ENCODE data around the gene FBN2.

Gene FBN2

DNA sequence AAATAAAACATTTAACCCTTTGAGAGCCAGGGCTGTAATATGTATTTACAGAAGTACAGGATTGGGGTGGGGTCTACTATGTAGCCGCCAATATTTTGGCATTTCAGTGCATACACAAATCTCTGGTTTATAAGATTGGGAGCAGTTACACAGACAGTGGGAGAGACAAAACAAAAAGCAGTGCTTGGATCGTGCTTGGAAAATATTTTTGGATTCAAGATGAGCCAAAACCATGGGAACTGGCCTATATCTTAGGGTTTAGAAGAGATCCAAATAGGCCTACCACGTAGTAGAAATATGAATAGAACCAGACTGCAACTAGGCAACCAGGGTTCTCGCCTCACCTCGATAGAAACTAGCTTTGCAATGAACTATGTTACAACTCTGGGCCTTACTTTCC, 284.9 kb downstream of the FBN2 start:
- DNase-seq (ENCODE audit: low spot score) = no peak

DNA sequence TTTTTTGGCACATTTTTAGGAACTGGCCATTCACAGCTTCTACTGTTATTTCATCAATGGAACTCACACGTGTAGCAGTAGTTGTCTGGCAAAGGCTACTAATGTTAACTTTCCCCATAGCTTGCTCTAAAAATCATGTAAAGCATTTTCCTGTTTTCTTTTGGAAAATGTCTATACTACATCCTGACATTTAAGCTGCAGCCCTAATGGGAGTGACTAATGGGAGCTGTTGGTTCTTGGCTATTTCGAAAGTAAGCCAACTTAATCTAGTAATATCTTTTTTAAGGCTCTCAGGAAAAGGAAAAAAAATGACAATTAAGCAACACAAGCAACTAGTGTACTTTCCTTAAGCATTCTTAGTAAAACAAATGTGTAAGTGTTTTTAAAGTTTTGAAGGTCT, 285.3 kb downstream of the FBN2 start:
- no peak for DNase-seq (ENCODE audit: low spot score)

DNA sequence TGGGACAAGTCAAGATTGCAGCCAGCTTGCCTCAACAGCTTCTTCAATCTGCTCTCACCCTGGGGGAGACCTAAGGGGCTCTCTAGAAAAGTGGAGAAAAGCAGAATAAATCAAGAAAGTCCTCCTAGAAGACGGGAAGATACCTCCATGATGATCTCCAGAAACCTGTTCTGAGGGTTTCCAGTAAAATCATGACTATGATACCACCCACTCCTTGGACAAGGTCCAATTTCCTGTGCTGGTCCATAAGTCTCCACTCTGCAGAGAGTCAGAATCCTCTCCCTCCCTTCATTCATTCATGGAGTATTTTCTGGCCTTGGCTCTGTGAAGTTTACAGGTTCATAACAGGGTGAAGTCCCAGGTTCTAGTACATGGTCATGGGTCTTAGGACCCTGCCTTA, 285.8 kb downstream of the FBN2 start:
- DNase-seq (ENCODE audit: low spot score) = no peak

DNA sequence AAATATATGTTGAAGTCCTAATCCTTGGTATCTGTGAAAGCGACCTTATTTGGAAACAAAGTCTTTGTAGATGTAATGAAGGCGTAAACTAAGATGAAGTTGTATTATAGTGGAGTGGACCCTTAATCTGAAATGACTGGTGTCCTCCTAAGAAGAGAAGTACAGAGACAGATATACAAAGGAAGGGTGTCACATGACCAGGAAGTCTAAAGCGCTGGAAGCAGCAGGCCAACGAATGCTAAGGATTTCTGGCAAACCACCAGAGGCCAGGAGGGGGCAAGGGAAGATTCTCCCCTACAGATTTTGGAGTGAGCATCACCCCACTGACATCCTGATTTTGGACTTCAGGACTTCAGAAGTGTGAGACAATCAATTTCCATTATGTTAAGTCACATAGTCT, 292.1 kb downstream of the FBN2 start:
- no peak for DNase-seq (ENCODE audit: low spot score)

DNA sequence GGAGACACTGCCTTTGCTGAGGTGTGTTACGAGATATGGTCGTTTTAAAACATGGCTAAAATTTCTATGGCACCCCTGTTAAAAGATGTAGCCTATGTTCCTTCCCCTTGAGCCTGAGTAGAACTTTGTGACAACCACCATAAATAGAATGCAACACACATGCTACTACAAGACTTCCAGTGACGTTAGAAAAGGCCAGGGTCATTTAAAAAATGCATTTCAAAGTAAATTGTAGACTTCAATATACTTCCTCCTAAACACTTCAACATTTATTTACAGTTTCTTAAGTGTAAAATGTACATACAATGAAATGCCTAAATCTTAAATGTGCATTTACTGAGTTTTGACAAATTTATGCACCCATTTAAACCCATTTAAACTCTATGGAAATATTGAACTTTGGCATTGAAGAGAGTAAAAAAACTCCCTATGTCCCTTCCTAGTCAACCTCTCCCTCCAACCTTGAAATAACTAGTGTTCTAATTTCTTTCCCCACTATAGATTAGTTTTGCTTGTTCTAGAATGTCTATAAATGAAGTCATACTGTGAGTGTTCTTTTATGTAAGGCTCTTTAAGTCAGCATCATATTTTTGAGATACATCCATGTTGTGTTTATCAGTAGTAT, 294.0 kb downstream of the FBN2 start:
- no peak for DNase-seq (ENCODE audit: low spot score)

DNA sequence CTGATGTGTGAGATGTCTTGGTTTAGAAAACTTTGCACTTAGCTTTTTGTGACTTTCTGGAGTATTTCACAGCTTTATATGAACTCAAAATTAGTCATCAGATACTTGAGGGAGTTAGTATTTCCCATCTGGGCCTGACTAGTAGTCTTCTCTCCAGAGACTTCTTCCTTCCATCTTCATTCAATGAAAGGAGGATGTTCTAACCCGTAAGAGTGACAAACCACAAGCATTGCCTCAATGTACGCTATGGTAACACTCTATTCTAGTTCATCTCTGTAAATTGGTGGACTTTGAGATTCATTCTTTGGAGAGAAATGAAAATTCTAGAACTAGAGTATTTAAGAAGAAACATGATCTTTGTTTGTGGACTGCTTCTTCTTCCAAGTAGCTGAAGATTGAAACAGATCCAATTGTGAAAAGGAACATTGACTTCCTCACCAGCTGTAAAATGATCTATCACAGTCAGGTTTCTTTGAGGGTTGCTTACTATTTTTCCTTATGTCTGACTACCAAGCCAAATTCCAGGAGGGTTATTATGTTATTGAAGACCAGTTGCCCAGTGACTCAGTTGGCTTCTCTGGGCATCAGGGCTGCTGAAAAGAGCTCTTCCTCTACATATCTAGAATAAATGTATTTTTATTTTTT, 296.9 kb downstream of the FBN2 start:
- no peak for DNase-seq (ENCODE audit: low spot score)

DNA sequence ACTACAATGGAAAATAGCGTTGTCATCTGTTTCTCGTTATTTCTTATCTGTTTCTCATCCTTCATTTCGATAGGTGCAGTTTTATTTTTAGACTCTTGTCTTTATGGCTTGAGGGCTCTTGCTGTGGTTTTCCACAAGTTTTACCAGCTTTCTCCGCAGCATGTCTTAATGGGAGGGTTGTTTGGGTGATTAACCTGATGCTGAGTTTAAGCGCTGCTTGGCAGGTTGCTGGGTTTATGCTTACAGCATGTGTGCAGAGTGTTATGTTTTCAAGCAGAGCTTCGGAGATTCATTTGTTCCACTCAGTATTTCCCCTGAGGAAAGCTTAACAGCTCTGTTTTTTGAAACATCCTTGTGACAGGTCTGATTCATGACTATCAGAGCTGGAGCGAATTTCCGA, 300.5 kb downstream of the FBN2 start:
- no peak for DNase-seq (ENCODE audit: low spot score)

DNA sequence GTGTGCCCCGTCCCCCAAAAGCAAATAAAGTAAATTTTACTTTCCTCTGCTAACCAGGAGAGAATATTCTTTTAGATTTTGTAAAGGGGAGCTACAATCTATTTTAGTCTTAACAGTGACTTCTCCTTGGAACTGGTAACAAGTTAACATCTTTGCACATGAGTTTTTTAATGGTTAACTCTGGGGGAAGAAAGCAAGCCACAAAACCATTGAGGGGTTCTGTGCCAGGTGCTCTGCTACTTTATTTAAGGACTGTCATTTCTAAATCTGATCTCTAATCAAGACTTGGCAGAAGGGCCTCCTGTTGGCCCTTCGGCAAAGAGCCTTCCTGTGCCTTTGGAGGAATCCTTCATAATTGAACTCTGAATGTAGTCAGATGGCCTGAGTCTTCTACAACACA, 301.0 kb downstream of the FBN2 start:
- no peak for DNase-seq (ENCODE audit: low spot score)

DNA sequence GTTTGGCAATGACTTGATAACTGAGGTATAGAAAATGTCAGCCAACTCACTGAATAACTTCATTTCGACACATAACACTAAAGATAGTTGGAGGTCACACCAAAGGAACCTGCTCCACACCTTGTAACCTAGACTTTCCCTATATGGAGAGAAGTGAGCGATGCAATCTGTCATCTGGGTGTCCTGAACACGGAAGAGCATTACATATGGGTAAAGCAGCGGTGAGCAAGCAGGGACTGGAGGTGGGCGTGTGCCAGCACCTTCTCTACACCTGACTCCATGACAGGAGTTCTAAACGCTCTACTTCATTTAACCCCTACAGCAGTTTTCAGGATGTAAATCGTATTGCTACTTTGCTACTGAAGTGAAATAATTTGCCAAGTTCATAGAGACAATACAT, 301.7 kb downstream of the FBN2 start:
- DNase-seq (ENCODE audit: low spot score) = no peak

DNA sequence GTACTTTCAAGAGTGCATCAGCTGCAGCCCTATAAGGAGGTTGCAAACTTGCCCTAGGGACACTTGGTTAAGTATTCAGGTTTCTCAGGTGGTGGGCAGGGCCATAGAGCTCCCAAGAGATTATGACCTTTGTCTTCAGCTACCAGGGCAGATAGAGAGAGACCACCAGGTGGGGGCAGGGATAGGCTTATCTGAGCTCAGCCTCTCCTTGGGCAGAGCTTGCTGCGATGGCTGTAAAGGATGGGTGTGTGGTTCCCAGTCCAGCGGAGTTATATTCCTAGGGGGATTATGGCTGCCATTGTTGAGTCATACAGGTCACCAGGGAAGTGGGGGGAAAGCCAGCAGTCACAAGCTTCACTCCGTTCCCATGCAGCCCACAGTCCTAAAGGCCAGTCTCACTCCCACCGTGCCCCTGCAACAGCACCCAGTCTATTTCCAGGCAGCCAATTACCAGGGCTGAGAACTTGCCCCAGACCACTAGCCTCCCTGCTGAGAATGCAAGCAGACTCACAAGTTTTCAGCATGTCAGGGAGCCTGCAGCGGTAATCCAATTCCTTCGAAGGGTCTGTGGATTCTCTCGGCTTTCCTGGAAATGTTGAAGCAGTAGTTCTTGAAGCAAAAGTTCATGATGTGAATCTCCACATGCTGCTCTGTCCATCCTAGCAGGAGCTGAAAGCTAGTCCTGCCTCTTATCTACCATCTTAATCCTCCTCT, 303.0 kb downstream of the FBN2 start:
- no peak for DNase-seq (ENCODE audit: low spot score)

DNA sequence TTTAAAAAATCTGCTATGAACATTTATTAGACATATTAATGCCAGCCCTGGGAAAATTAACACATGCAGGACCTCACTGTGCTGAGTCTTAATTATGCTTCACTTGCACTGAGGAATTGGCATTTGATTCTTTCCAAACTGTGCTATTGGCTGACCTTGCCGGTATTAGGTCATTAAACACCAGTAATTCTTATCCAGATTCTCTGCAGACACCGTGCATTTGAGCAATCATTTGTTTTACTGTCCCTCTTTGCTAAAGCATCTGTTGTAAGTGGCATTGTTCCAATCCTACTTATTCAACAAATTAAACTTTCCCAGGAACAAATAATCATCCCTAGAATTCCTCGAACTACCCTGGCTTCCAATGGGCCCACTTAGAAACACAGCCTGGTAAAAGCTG, 309.5 kb downstream of the FBN2 start:
- DNase-seq (ENCODE audit: low spot score) = no peak

DNA sequence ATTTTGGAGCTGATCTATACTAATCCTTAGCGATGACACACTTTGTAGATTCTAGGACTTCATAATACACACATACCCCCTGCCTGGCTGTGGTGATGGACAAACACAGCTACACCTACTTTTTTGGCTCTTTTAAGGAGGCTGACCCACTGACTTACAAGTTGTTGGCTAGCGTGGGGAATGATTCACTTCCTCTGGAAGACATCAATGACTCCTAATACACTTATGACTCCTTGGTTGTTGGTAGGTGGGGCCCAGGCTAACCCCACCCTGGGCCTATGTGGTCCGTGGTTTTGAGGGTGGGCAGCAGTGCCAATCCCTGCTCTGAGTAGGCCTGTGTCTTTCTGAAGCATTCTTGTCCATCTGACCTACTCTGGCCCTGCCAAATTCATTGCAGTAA, 310.0 kb downstream of the FBN2 start:
- no peak for DNase-seq (ENCODE audit: low spot score)

DNA sequence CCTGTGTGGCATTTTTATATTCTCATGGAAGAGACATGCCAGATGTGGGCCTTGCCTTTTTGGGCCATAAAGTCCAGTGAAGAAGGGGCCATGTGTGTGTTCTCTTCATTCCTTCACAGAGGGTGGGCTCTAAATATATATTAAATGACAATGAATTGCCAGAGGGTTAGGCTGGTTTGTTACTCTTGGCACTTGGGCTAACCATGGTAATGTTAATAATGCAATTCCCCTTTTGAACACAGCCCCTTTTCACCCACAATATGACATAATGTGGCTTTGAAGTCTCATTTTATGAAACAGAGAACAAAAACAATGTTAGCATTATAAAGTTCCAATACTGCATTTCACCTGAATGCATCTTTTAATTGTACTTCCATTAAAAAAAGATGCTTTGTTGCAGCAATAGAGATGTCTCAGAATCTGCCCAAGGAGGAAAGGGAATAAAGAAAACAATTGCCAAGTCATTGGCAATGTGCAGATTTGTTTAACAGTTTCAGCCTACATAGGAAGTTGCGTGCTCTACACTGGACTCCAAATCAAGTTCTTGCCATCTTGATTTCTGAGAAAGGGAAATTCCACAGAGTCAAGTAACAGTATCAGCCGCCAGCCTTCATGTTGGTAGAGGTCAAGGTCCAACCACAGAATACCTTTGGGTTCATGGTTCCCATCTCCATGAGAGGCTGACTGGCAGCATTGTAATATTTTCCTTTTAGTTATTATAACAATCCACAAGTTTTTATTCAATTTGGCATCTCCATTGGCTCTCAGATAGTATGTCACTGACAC, 312.6 kb downstream of the FBN2 start:
- DNase-seq (ENCODE audit: low spot score) = no peak

DNA sequence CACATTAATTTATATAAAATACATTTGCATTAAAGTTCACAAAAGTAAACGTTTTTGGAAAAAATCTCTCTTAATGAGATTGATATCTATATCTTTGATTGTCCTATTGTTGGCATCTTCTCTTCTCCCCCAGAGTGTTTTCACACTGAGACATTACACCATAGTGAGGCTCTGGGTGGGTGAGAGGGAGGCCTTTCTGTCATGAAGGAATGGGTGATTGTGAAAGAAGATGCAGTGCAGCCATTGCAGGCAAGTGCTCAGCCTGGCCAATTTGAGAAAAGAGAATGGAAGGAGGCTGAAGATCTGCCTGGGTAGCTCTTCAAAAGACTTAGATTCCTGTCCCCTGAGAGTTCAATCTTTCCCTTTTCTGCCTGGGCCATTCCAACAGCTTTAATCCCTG, 313.7 kb downstream of the FBN2 start:
- no peak for DNase-seq (ENCODE audit: low spot score)

DNA sequence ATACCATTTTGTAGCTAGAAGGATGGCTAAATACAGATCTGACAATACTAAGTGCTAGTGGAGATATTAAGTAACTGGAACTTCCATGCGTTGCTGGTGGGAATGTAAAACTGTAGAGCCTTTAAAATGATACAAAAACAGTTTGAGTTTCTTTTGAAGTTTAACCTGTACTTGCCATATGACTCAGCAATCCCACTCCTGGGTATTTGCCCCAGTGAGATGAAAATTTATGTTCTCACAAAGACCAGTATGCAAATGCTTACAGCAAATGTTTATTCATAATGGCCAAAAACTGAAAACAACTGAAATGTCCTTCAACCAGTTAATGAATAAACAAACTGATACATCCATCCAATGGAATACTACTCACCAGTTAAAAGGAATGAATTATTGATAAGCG, 317.2 kb downstream of the FBN2 start:
- DNase-seq (ENCODE audit: low spot score) = no peak

DNA sequence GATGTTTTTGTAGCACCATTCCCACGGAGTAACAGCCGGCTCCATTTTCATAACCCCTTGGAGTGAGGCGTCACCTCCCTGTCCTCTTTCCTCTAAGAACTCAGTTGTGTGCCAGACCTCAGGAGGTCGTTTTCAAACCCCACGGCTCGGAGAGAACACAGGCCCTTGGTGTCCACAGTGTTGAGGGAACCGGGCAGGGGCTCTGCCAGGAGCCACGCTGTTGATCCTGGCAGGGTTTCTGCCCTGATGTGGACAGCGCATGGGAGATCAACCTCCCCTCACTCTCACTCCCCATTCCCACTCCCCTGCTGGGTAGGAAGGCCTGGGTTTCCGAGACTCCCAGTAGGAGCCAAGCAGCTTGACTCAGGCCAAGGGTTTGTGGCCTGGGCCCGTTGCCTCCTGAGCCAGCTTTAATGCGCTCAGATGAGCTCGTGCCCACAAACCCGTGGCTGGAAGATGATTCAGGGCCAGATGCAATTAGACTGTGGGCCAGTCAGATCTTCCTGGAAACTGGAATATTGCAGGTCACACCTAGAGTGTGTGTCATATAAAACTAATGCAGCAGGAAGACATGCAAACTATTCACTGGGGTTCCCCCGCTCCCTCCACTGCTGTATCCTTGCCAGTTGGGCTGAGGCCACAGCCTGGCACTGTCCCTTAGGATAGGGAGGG, 321.0 kb downstream of the FBN2 start:
- no peak for DNase-seq (ENCODE audit: low spot score)

DNA sequence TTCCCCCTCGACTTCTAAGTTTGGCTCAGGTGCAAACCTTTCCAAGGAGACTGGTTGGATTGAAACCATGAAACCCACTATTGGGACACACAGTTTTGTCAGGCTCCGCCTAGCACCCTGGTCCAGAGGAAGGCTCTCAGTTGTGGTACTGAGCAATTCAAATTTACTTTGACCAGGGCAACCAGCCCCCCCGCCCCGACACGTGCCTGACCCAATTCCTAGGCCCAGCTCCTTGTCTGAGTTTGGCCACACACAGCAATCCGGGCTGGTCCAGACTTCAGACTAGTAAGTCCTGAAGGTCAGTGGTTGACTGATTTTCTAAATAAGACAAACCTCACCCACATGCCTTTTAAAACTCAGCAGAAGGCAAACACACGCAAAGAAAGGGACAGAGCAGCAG, 321.8 kb downstream of the FBN2 start:
- DNase-seq (ENCODE audit: low spot score) = no peak

DNA sequence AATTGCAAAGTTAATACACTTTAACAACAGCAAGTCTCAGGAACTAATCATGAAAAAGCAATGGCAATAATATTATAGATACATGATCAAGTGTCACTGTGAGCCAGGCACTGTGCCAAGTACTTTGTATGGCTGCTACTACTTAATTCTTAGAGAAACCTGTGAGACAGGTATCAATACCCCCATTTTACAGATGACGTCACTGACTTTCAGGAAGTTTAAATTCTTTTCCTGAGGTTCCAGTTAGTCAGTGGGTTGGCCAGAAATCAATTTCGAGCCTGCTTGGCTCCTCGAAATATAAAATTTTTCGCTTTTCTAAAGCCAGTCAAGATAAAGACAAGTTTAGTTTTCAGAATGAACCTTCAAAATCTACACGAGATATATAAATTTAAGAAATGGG, 324.2 kb downstream of the FBN2 start:
- no peak for DNase-seq (ENCODE audit: low spot score)

DNA sequence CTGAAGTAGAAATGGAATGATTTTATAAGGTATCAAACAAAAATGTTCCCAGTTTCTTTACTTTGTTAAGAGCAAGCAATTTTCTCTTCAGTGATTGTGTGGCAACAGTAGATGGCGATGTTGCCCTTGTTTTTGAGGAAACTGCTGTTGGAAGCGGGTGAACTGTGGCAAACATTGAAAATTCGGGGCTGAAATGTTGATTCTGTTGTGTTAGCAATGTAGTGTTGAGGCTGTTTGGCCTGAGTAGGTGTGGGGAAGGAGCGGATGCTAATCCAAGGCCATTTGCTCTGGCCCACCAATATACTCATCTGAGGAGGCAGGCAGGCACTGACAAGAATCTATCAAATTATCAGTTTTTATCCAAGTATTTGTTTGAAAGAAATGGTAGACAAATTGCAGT, 324.7 kb downstream of the FBN2 start:
- peak; percentile 67 for DNase-seq (ENCODE audit: low spot score)

DNA sequence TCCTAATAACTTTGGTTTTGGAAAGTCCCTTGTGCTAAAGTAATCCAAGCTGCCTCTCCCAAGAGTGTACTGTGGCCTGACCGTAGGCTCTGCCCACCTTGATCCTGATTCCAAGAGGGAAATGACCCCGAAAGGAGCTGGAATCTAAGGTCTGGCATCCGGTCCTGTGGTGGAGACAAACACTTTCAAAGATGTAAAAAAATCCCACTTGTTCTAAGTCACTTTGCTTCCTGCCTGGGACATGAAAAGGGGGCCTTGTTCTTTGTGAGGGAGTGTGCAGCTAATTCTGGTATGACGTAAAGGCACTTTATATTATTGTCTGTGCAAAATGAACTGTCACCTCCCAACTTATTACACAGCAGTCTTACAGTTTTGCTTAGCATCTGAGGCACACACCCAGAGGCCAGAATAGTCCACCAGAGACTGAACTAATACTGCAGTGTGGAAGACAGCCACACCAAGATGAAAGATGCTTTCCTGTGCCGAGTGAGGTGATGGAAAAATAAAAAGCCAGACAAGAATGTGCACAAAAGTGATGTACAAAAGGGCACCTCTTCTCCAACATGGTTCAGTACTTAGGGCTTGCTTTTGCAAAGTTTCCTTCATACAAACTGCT, 325.7 kb downstream of the FBN2 start:
- no peak for DNase-seq (ENCODE audit: low spot score)

DNA sequence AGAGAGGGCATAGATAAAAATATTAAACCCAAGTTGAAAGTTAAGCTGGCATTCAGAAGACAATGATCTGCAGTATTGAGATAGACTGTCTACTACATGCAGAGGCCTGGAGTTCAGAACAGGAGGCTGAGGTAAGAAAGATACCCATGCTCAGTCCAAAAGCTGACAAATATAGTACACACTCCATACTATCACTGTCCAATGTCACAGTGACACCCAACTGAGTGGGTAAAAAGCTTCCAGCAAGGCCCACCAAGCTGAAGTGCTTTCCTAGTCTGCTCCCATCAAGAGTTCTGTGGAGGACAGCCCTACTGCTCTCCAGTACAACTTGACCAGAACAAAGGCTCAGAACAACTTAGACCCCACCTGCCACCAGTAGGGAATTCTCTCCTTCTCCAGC, 329.6 kb downstream of the FBN2 start:
- DNase-seq (ENCODE audit: low spot score) = no peak
